ENCODE results near the gene PHPT1. TPM values are rescaled to one million over a fixed set of nuclear protein-coding genes. Genes with fewer than 3 reads are reported as not detected.
A peak's percentile ranks its signal among the peaks of the same experiment; 100 is the strongest.

PHPT1 gene
- total RNA-seq, 1 donor from 2014 or later, result 142 TPM

GRCh38 chr9:136846376-136847087, 2.7 kb upstream of the PHPT1 start:
- DNase-seq (ENCODE audit: extremely low spot score, unreplicated experiment), result no peak
- Mint-ChIP-seq H3K27me3 (ENCODE audit: unreplicated experiment) (no peaks in the 10 kb centered on the region), H3K4me3 (ENCODE audit: unreplicated experiment) (peak overlapping the region; percentile 75), H3K4me1 (ENCODE audit: unreplicated experiment) (peaks cover 33% of the 10 kb centered on the region), H3K27ac (ENCODE audit: unreplicated experiment) (no peak overlapping the region), H3K36me3 (ENCODE audit: unreplicated experiment) (no peaks in the 10 kb centered on the region), H3K9me3 (ENCODE audit: unreplicated experiment) (no peaks in the 10 kb centered on the region)
- TF ChIP-seq CTCF (IDR thresholded peaks at IDR 0.05), result no peak

- TF ChIP-seq CTCF (IDR thresholded peaks at IDR 0.05), result no peak
- no peaks in the 10 kb centered on the region for H3K27me3 Mint-ChIP-seq (ENCODE audit: unreplicated experiment)
- H3K9me3 Mint-ChIP-seq (ENCODE audit: unreplicated experiment), result no peaks in the 10 kb centered on the region
- peaks cover 29% of the 10 kb centered on the region for H3K4me1 Mint-ChIP-seq (ENCODE audit: unreplicated experiment)
- DNase-seq (ENCODE audit: extremely low spot score, unreplicated experiment), result peak; percentile 92
- H3K4me3 Mint-ChIP-seq (ENCODE audit: unreplicated experiment), result peak overlapping the region; percentile 94
- peak overlapping the region; percentile 97 for H3K27ac Mint-ChIP-seq (ENCODE audit: unreplicated experiment)
- no peaks in the 10 kb centered on the region for H3K36me3 Mint-ChIP-seq (ENCODE audit: unreplicated experiment)
Observed at GRCh38 chr9:136847088-136847825, 2.0 kb upstream of the PHPT1 start.

GRCh38 chr9:136847826-136848392, 1.3 kb upstream of the PHPT1 start:
- no peak for TF ChIP-seq CTCF (IDR thresholded peaks at IDR 0.05)
- H3K4me1 Mint-ChIP-seq (ENCODE audit: unreplicated experiment), result peaks cover 27% of the 10 kb centered on the region
- no peaks in the 10 kb centered on the region for H3K9me3 Mint-ChIP-seq (ENCODE audit: unreplicated experiment)
- no peaks in the 10 kb centered on the region for H3K36me3 Mint-ChIP-seq (ENCODE audit: unreplicated experiment)
- peak overlapping the region; percentile 97 for H3K27ac Mint-ChIP-seq (ENCODE audit: unreplicated experiment)
- DNase-seq (ENCODE audit: extremely low spot score, unreplicated experiment), result peak; percentile 95
- H3K4me3 Mint-ChIP-seq (ENCODE audit: unreplicated experiment), result peak overlapping the region; percentile 94
- no peaks in the 10 kb centered on the region for H3K27me3 Mint-ChIP-seq (ENCODE audit: unreplicated experiment)

GRCh38 chr9:136848393-136849037, 694 bp upstream of the PHPT1 start:
- no peaks in the 10 kb centered on the region for H3K27me3 Mint-ChIP-seq (ENCODE audit: unreplicated experiment)
- no peak for DNase-seq (ENCODE audit: extremely low spot score, unreplicated experiment)
- no peaks in the 10 kb centered on the region for H3K36me3 Mint-ChIP-seq (ENCODE audit: unreplicated experiment)
- peaks cover 25% of the 10 kb centered on the region for H3K4me1 Mint-ChIP-seq (ENCODE audit: unreplicated experiment)
- peak overlapping the region; percentile 97 for H3K27ac Mint-ChIP-seq (ENCODE audit: unreplicated experiment)
- no peaks in the 10 kb centered on the region for H3K9me3 Mint-ChIP-seq (ENCODE audit: unreplicated experiment)
- TF ChIP-seq CTCF (IDR thresholded peaks at IDR 0.05), result no peak
- peak overlapping the region; percentile 94 for H3K4me3 Mint-ChIP-seq (ENCODE audit: unreplicated experiment)
